COR-L47 (cell line): ENCODE data around the gene MPPED2.

Experiments
- DNase-seq: peaks from one replicate; lab custom pipeline; 2025; lab: John Stamatoyannopoulos, UW

MPPED2 gene

DNA sequence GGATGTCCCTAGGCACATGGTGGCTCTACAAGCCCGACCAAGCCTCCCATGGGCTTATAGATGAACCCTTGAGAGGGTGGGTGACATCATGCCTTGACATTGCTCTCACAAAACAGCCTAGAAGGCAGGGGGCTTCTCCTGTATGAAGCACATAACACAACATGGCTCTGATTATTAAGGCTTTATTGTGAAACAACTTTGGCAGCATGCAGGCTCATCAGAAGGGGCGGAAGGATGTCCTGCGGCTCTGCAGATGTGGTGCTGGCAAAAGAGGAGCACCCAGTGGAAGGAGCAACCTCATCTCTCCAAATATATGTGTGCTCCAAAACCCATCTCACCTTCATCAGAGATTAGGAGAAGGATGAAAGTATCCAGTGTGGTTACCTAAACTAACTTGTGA is 100.4 kb downstream of the MPPED2 start:
- no peak for DNase-seq

DNA sequence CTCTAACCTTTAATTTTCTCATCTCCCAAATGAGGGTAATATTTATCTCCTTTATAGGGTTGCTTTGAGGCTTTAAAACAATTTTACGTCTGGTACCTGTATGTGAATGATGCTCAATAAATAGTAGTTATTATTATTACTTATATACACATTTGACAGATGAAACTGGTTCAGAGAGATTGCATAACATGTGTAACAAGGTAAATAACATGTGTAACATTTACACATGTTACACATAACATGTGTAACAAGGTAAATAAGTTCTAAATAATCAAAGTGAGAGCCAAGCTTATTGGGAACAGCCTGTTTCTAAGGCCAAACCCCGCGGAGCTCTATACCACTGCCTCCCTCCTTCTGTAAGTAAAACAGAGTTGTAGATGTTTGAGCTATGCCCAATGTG is 100.9 kb downstream of the MPPED2 start:
- DNase-seq: no peak

GRCh38 chr11:30483056-30483455 is 103.1 kb downstream of the MPPED2 start:
- no peak for DNase-seq

GRCh38 chr11:30481796-30482195 is 104.4 kb downstream of the MPPED2 start:
- DNase-seq: no peak

DNA sequence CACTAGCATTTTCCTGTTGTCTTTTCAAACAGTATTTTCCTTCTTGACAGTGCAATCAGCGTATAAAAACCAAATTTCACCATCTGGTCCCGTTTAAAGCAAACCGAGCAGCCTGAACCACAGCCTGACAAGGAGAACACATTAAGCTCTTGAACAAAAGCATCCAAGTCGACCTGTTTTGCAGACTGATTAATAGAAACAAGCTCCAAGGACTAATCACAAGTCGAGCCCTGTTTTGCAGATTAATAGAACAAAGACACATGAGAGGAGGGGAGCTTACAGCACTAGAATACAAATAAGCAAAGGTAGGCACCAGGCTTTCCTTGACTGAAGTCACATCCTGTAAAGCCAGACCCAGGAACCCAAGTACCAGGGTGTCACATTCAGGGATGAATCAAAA is 104.8 kb downstream of the MPPED2 start:
- DNase-seq: no peak

- no peak for DNase-seq
These were observed 106.3 kb downstream of the MPPED2 start for GRCh38 chr11:30479899-30480298.

GRCh38 chr11:30478923-30479322 is 107.2 kb downstream of the MPPED2 start:
- no peak for DNase-seq

DNA sequence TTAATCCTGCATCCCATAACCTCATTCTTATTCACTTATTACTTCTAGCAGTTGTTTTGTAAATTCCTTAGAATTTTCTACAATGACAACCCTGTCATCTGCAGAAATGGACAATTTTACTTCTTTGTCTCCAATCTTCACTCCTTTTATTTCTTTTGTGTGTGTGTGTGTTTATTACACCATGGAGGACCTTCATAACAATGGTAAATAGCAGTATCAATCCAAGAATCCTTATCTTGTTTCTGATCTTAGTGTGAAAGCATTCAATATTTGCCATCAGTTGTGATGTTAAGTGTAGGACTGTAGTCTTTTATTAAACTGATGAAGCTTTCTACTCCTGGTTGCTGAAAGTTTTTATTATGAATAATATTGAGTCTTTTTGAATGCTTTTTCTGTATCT is 109.1 kb downstream of the MPPED2 start:
- DNase-seq: no peak

DNA sequence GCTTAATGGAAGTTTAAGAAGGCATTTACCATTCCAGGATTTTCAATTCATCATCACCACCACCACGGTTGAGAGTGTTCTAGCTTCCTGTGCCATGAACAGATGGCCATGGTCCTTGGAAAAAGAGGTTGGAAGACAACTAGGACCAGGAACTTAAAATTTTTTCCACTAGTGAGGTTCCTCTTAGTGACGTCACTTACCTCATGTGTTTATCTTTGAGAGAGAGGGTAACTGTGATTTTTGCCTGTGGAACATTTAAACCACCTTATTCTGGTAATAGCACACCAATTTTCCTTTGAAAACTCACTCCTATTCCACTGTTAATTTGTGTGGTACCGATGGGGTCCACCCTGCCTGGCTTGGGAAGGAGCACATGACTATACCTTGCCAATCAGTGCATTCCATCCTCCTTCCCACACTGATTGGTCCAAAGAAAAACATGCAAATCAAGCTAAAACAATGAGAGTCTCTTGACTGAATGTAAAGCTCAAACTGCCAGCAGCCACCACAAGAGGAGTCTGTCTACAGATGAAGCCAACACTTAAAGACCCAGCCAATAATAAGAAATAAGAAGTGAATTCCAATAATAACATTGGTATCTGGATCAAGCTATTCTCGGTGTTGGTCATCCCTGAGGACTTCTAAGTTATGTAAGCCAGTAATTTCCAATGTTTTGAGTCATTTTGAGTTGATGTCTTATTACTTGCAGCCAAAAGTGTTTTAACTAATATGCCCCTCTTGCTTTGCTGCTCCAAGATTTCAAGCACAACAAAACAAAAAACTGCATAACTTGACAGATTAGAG is 111.8 kb downstream of the MPPED2 start:
- no peak for DNase-seq

DNA sequence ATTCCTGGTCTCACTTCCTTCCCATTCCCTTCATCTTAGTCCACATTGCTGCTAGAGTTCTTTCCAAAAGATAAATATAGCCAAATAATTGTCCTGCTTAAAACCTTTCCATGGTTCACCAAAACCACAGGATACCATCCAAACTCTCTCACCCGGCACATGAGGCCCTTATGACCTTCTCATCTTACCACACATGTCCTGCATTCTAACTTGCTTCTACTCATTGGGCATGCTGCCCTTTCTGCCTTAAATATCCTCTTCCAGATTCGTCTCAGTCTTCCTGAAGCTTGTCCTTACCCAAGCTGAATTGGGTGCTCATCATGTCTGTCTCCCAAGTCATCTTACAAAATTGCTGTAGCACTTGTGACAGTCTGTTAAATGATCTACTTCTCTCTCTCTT is 114.9 kb downstream of the MPPED2 start:
- no peak for DNase-seq

DNA sequence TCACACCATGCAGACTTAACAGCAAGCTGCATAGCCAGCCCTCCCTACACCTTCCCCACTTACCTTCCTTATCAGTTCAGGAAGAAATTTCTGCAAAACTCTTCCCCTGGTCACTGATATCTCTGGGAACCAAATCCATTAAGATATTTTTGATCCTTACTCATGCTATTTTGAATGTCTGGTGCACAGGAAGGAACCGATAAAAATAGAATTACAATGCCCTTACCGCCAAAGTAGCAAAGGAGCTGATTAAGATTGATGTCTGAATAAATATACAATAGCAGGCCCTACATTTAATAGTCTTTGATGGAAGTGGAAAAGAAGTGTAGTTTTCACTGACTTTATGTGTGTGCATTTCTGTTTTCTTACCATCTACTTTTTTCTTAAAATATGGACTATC is 117.3 kb downstream of the MPPED2 start:
- DNase-seq: no peak

DNA sequence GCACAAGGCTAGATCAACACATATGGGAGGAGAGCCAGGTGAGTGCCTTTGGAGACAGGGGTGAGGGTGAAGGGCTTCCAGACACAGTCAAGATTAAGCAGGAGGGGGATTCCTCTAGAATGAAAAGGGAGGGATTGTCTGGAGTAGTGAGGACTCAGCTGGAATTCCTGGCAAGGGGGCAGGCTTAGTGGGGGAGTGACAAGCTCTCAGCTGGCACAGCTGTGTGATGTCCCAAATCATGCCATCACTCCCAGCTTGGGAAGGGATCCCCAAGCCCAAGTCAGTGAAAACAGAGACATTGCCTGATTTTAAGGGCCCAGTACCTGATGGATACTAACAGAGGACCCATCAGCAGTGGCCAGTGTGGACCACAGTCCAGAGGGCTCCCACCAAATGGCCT is 119.0 kb downstream of the MPPED2 start:
- no peak for DNase-seq

GRCh38 chr11:30465623-30466022 is 120.5 kb downstream of the MPPED2 start:
- DNase-seq: no peak

- DNase-seq: no peak
These were observed 121.0 kb downstream of the MPPED2 start for GRCh38 chr11:30465192-30465591.

DNA sequence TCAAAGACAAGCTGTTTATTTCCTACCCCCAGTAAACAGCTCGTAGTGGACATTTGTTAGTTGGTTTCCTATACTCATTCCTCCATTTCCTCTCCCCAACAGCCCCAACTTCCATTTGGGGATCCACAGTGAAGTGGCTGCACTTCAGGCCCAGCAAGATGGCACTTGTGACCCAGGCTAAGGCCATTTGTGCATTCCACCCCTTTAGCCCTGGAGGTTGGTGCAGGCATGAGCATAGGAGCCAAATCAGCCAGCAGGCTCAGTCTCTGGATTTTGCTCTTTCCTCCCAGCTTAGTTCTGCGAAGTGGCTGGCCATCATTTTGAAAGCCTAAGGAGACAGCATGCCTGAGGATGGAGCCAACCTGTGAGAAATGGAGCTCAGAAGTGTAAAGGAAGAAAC is 122.9 kb downstream of the MPPED2 start:
- no peak for DNase-seq

GRCh38 chr11:30462421-30462820 is 123.7 kb downstream of the MPPED2 start:
- no peak for DNase-seq

- DNase-seq: no peak
These were observed 126.3 kb downstream of the MPPED2 start for GRCh38 chr11:30459821-30460220.

DNA sequence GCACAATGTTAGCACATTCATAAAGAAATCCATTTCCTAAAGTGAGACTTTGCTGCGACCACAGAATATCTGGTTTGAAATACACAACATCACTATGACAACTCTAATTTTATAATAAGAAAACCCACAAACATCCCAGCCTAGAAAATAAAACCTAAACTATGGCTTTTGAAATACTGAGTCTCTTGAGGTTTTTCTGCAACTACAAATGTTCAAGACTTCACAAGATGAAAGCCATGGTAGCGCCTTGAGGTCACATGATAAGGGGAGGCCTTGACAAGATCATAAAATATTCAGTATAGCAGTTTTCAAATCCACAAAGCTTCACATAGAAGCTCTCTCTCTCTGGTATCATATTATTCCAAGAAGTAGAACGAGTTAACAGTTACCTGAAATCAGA is 126.8 kb downstream of the MPPED2 start:
- no peak for DNase-seq

GRCh38 chr11:30458541-30458940 is 127.6 kb downstream of the MPPED2 start:
- DNase-seq: no peak

DNA sequence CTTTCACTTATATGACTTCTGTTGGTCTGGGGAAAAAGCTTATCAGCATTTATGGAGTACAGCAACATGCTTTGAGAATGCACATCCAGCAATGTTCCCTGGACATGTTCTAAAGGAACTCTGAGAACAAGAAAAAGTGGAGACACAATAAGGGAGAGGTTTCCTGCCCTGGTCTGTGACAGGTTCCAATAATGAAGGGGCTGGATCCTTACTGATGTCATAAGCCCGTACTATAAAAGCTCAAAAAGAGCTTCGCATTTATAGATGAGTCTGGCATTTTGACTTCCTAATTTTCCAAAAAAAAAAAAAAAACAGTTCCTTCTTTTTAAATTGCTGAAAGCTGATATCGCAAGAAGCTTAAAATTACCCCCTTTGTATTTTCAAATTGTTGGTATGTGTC is 129.1 kb downstream of the MPPED2 start:
- no peak for DNase-seq

GRCh38 chr11:30455025-30455424 is 131.1 kb downstream of the MPPED2 start:
- DNase-seq: no peak

DNA sequence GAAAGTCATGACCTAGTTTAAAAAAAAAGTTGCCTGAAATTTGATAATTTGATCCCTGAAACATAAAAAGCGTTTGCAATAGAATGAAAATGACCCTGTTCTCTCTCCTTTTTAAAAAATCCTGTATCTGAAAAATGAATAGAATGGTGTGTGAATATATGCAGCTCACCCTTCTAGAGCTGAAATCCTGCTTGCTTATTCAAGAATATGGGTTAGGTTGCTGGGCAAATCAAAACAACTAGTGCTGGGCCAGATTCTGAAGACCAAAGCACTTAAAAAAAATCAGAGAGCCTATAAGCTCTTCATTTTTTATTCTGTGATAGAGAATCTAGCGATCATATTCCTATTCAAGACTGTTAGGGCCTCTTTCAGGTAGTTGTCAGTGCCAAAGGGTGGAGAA is 131.6 kb downstream of the MPPED2 start:
- no peak for DNase-seq

DNA sequence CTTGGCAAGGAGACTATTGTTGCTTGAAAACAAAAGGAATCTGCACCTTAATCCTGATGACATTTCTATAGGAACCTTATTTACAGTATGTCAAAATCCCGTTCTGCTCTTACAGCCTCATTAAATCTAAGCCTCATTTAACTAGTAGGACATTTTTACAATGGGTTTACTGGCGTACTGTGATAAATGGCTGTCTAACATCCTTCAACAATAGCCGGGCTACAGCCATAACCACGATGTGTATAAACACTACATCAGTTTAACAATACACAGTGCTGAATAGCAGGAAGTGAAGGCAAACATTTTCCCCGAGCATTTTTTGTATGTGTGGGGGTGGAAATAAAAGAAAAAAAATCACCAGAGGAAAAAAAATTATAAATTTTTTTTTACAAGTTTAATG is 132.0 kb downstream of the MPPED2 start:
- DNase-seq: peak; percentile 16

GRCh38 chr11:30453705-30454104 is 132.4 kb downstream of the MPPED2 start:
- no peak for DNase-seq
